Peyer's patch (tissue), 4 donors: Measurements from ENCODE around the gene SPG21. TPM values are rescaled to one million over a fixed set of nuclear protein-coding genes. Genes with fewer than 3 reads are reported as not detected.

ENCODE experiments used
- DNase-seq, 3 donors: peaks; one replicate each; pipeline ENCODE4 v3.0.0-alpha.2; 2017 to 2019
- H3K27ac ChIP-seq, 4 donors: fragments of 200-600 bp; sonication (generic); one replicate each; pipeline ENCODE4 v1.5.1; 2016 to 2019
- H3K27me3 ChIP-seq, 2 donors: fragments of 200-600 bp; sonication (generic); one replicate each; pipeline ENCODE4 v1.5.1; 2019
- H3K36me3 ChIP-seq, 3 donors: fragments of 200-600 bp; sonication (generic); one replicate each; pipeline ENCODE4 v1.5.1; 2016 to 2019
- H3K4me1 ChIP-seq, 4 donors: fragments of 200-600 bp; sonication (generic); one replicate each; pipeline ENCODE4 v1.5.1; 2016 to 2019
- H3K4me3 ChIP-seq, 4 donors: fragments of 200-600 bp; sonication (generic); 1 replicate in 3 of 4; 2 replicates in 1 of 4; pipeline ENCODE4 v1.5.1; 2016 to 2019; ENCODE audit warnings: mild to moderate bottlenecking in 1 of 4
- H3K9me3 ChIP-seq, 4 donors: fragments of 200-600 bp; sonication (generic); one replicate each; pipeline ENCODE4 v1.5.1; 2016 to 2019; ENCODE audit warnings: mild to moderate bottlenecking in 1 of 4
- CTCF ChIP-seq, 6 experiments: fragments of 450-650 bp in 4 of 6; fragments of 200-600 bp in 2 of 6; sonication (generic) in 1 of 6; IDR thresholded peaks; one replicate each; pipeline ENCODE4 v1.5.1; 2017 to 2019; ENCODE audit warnings: antibody characterized with exemption in 6 of 6, mild to moderate bottlenecking in 3 of 6, moderate library complexity in 1 of 6
- POLR2A ChIP-seq, 2 donors: fragments of 450-650 bp; IDR thresholded peaks; one replicate each; pipeline ENCODE4 v1.5.1; 2017; ENCODE audit warnings: antibody characterized with exemption in 2 of 2, mild to moderate bottlenecking in 2 of 2, moderate library complexity in 2 of 2
- total RNA-seq, 4 donors: library from RNA; depleted of rRNA; stranded (reverse); fragments of >200 nt; gene quantifications; one replicate each; pipeline ENCODE4 v1.1.0, GENCODE V29; 2016

SPG21 gene
- total RNA-seq, 4 donors from 2014 or later = 65.6 to 85.0 (median 70.3) TPM

- Histone ChIP-seq H3K27ac (no peak overlapping the region), H3K4me1 (no peaks in the 10 kb centered on the region), H3K27me3 (no peaks in the 10 kb centered on the region), H3K36me3 (peaks cover 0 to 85% (median 3%) of the 10 kb centered on the region in 3 donors), H3K9me3 (no peaks in the 10 kb centered on the region), H3K4me3 (no peak overlapping the region)
- no peak for TF ChIP-seq CTCF (IDR thresholded peaks at IDR 0.05)
- TF ChIP-seq POLR2A (IDR thresholded peaks at IDR 0.05) = no peak
- no peak for DNase-seq
These were observed 28.7 kb downstream of the SPG21 start for GRCh38 chr15:64961013-64961412.

- no peaks in the 10 kb centered on the region for H3K27me3 ChIP-seq
- H3K9me3 ChIP-seq = no peaks in the 10 kb centered on the region
- peaks cover 0 to 88% (median 3%) of the 10 kb centered on the region in 3 donors for H3K36me3 ChIP-seq
- DNase-seq = no peak
- TF ChIP-seq CTCF (IDR thresholded peaks at IDR 0.05) (no peak), POLR2A (IDR thresholded peaks at IDR 0.05) (no peak)
- no peak overlapping the region for H3K27ac ChIP-seq
- H3K4me3 ChIP-seq = no peak overlapping the region
- no peaks in the 10 kb centered on the region for H3K4me1 ChIP-seq
These were observed 29.6 kb downstream of the SPG21 start for GRCh38 chr15:64960153-64960552.

- no peak for DNase-seq
- Histone ChIP-seq H3K36me3 (peaks cover 0 to 78% (median 0%) of the 10 kb centered on the region in 3 donors), H3K4me1 (no peaks in the 10 kb centered on the region), H3K27me3 (no peaks in the 10 kb centered on the region), H3K27ac (no peak overlapping the region), H3K9me3 (no peaks in the 10 kb centered on the region), H3K4me3 (no peak overlapping the region)
- TF ChIP-seq CTCF (IDR thresholded peaks at IDR 0.05) (no peak), POLR2A (IDR thresholded peaks at IDR 0.05) (no peak)
These were observed 30.6 kb downstream of the SPG21 start for GRCh38 chr15:64959128-64959527.

- no peaks in the 10 kb centered on the region for H3K27me3 ChIP-seq
- H3K27ac ChIP-seq = no peak overlapping the region
- TF ChIP-seq POLR2A (IDR thresholded peaks at IDR 0.05) (no peak), CTCF (IDR thresholded peaks at IDR 0.05) (no peak)
- no peaks in the 10 kb centered on the region for H3K9me3 ChIP-seq
- H3K4me3 ChIP-seq = no peak overlapping the region
- peaks cover 0 to 31% (median 0%) of the 10 kb centered on the region in 3 donors for H3K36me3 ChIP-seq
- no peaks in the 10 kb centered on the region for H3K4me1 ChIP-seq
- DNase-seq = no peak
These were observed 35.3 kb downstream of the SPG21 start for GRCh38 chr15:64954395-64954794.

- H3K4me1 ChIP-seq = no peaks in the 10 kb centered on the region
- H3K27ac ChIP-seq = no peak overlapping the region
- peaks cover 0 to 15% (median 0%) of the 10 kb centered on the region in 3 donors for H3K36me3 ChIP-seq
- H3K27me3 ChIP-seq = no peaks in the 10 kb centered on the region
- TF ChIP-seq CTCF (IDR thresholded peaks at IDR 0.05) = no peak
- TF ChIP-seq POLR2A (IDR thresholded peaks at IDR 0.05) = no peak
- no peaks in the 10 kb centered on the region for H3K9me3 ChIP-seq
- no peak for DNase-seq
- no peak overlapping the region for H3K4me3 ChIP-seq
These were observed 37.8 kb downstream of the SPG21 start for GRCh38 chr15:64951777-64952418.
